GM18951 (cell line): ENCODE data around the gene LAMA1.

ENCODE experiments used
- POLR2A ChIP-seq: IDR thresholded peaks from 4 replicates; pipeline ENCODE4 v1.6.1; 2011; ENCODE audit warnings: mild to moderate bottlenecking; ENCODE audit not compliant: insufficient read length, insufficient read depth; ENCODE audit errors: extremely low read depth
- in situ Hi-C: fragments of 300-500 bp; cut with MboI; formaldehyde crosslinking; loops from one replicate; pipeline ENCODE4 v1.12.0; 2022; ENCODE audit warnings: low sequenced_read_pairs, mixed read lengths, inconsistent platforms; ENCODE audit not compliant: unreplicated experiment

The LAMA1 gene

DNA sequence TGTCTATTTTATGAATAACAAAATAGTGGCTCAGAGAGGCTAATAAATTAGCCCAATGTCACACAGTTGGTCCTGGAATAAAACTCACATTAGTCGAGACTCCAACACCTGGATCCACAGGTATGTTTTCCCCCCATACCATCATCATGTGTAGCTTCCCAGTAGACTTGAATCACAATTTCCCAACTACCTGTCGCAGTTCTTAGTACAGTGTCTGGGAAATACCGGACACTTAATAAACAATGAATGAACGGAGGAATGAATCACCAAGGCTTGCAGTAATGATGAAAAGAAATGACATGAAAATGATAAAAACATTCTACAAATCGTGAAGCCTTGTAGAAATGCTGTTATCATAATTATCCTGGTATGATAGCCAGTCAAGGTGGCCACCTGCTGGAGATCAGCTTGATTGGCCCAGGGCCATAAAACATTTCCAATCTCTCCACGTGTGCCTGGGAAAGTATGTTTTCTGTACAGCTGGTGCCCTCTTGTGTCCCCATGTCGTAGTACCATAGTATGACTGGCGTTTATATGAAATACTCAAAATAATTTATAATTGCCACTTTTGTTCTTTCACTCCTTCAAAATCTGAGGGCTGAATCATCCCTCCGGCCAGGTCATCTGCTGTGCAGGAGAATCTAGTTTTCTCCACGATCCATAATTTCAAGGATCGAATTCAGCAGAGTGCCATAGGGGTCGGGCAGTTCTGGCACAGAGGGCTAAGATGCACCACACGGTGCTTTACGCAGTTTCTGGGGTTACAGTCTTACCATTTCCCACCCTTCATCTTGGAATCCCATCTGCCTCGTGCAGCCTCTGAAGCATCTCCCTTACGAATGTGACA lies 95.4 kb downstream of the LAMA1 start:
- in situ Hi-C loops = no loop called here
- TF ChIP-seq POLR2A = no peak

- in situ Hi-C loops = no loop called here
- TF ChIP-seq POLR2A = no peak
Measured at GRCh38 chr18:7020995-7021777, 96.4 kb downstream of the LAMA1 start.

GRCh38 chr18:7017013-7017412 lies 100.6 kb downstream of the LAMA1 start:
- in situ Hi-C loops = no loop called here
- no peak for TF ChIP-seq POLR2A

GRCh38 chr18:7011142-7011541 lies 106.5 kb downstream of the LAMA1 start:
- in situ Hi-C loops = no loop called here
- no peak for TF ChIP-seq POLR2A

DNA sequence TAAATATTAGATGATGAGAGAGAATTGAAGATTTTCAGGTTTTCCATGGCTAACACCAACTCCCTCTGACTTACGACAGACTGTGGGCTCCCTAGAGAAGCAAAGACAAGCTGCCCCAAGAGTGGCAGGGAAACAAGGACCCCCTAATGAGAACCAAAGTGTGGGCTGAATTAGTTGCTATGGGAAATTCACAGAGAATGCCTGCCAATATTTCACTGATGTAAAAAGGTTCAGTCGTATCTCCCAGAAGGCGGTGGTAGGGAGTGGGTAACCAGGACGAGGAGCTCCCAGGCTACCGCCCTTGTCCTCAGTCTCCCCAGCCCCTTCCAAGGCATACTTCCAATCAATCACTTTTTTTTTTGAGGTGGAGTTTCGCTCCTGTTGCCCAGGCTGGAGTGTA lies 113.6 kb downstream of the LAMA1 start:
- in situ Hi-C loops = no loop called here
- no peak for TF ChIP-seq POLR2A

GRCh38 chr18:7002107-7002506 lies 115.5 kb downstream of the LAMA1 start:
- TF ChIP-seq POLR2A = no peak
- in situ Hi-C loops = no loop called here

DNA sequence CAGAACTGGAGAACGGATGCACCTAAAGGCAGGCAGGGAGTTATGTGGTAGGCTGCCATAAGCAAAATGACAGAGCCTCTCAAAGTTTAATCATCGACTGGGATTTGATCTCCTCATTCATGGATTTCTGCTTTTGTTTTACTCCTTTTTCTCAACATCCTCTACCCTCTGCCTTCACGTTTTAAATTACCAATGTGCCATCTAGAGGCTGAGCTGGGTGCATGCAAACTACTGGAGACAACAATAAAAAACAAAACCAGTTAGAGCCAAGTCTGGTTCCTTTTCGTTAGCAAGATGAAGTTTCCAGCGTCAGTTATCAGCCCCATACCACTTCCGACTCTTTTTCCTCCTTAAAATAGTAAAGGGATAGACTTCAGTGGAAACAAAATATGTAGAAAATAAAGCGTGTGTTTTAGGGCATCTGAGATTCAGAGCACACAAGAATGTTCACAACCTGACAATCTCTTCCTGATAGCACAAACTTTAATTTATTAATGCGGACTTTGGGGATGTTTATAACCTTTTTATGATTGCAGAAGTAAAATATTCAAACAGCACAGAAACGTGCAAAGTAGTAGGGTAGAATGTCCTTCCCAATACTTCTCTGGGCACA lies 117.0 kb downstream of the LAMA1 start:
- no peak for TF ChIP-seq POLR2A
- in situ Hi-C loops = no loop called here

- in situ Hi-C loops = no loop called here
- TF ChIP-seq POLR2A = no peak
Measured at GRCh38 chr18:6997808-6998207, 119.8 kb downstream of the LAMA1 start.

DNA sequence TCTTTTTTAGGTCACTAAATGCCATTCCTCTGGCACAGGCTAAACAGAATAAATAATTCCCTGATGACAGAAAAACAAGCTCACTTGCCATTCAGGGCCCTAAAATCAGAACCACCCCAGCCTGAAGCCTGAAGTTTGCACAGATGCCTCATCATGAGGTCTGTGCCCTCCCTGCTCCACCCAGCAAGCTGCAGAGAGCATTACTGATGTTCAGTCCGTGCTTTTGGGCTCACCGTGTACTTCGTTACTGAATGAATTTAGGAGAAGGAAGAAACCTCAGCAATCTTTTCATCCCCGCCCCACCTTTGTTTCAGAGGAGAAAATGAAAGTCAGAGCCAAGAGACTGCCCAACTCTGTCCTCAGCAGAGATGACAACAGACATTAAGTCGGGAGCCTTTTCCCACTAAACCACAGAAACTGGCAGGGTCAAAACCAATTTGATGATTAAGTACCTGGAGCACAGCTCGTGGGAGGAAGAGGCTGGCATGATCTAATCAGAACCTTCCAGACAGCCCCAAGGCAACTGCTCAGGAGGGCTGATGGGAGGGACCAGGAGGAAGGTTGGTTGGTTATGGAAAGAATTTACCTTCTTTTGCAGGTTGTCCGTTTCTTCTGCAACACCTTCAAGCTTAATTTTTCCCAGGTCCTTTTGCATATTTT lies 122.7 kb downstream of the LAMA1 start:
- TF ChIP-seq POLR2A = no peak
- in situ Hi-C loops = no loop called here

DNA sequence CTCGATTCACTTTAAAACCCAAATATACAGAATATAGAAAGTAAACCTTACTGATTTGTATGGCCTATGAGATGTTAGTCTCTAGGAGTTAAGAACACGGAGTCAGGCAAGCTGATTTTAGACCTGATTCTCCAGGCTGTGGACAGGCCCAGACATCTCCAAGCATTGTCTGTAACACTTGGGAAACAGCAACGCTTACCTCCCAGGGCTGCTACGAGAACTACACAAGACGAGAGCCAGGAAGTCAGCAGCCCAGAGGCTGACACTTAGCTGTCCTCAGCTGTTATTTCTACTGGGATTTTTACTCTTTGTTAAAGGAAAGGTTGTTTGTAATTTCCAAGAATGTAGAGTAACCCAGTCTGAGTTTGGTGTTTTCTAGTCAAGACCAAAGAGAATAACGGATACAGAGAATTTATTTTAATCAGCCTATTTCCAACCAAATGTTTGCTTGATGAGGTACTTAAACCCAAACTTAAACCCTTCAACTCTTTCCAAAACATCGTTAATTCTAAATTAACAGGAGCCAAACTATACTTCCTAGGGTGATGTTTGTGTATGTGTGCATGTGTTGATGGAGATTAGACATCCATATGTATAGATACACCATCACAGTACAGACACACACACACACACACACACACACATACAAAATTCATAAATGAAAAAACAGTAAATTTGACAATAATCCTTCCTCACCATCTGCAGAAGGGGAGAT lies 123.4 kb downstream of the LAMA1 start:
- no peak for TF ChIP-seq POLR2A
- in situ Hi-C loops = no loop called here

DNA sequence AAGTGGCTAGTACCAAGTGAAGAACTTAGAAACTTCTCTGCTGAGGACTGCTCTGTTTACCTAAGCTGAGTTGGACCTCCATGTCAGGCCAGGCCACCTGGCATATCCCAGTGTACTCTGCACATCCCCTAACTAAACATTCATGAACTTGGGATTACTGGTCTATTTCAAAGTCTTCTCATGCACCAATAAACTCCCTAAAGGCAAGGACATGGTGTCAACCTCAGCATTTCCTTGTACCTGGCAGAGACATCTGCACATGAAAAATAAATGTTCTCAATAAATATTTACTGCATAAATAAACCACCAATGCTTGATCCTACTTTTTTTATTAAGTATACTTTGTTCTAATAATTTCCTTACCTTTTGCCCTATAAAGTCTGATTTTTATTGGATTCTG lies 124.8 kb downstream of the LAMA1 start:
- in situ Hi-C loops = no loop called here
- no peak for TF ChIP-seq POLR2A

- TF ChIP-seq POLR2A = no peak
- in situ Hi-C loops = no loop called here
Measured at GRCh38 chr18:6983366-6983765, 134.2 kb downstream of the LAMA1 start.
